ENCODE measurements around the gene HEG1. TPM values are rescaled to one million over a fixed set of nuclear protein-coding genes. Genes with fewer than 3 reads are reported as not detected.

HEG1 gene
- total RNA-seq, 4 donors from 2014 or later, result 95.2 to 238 (median 147) TPM

GRCh38 chr3:124934577-124934976, 121.2 kb downstream of the HEG1 start, which contains the start of gene MUC13:
TSS of gene MUC13 (minus strand) at chr3:124934751. CDS start at chr3:124934712, 39 bp downstream.
- ATAC-seq (ENCODE audit: low FRiP score) (no peak), DNase-seq (ENCODE audit: low spot score) (no peak)
- no peak for TF ChIP-seq CTCF (IDR thresholded peaks at IDR 0.05)

GRCh38 chr3:124928333-124929202, 127.2 kb downstream of the HEG1 start:
- peak; percentile 69 for ATAC-seq (ENCODE audit: low FRiP score)
- no peak for TF ChIP-seq CTCF (IDR thresholded peaks at IDR 0.05)
- peak; percentile 44 for DNase-seq (ENCODE audit: low spot score)

- ATAC-seq (ENCODE audit: low FRiP score), result no peak
- no peak for TF ChIP-seq CTCF (IDR thresholded peaks at IDR 0.05)
Observed at GRCh38 chr3:124927574-124928045, 128.2 kb downstream of the HEG1 start.

DNA sequence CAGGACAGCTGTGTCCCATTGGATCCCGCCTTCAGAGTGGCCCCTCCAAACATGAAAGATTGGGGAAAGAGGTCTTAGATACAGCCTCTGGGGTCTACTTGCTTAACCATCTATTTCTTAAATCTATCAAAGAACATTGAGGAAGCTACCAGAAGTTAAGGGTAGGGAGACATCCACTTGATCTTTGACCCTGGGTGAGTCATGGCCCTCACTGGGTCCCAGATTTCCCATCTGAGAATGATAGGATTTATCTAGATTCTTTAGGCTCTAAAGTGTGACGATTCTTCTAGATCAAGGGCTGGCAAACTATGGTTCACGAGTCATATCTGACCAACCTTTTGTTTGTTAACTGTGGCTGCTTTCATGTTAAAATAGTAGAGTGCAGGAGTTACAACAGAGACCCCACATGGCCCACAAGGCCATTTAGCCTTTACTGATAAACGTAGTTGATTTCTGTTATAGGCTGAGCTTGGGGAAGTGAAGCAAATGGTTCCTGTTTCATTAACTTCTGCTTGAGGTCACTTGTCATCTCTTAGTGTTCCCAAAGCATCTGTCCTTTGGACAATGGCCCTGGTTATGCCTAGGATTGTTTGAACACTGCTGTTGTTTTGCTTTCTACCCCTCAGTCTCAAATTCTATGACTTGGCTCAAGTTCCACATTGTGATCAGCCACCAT, 129.2 kb downstream of the HEG1 start:
- no peak for TF ChIP-seq CTCF (IDR thresholded peaks at IDR 0.05)
- DNase-seq (ENCODE audit: low spot score) (no peak), ATAC-seq (ENCODE audit: low FRiP score) (no peak)

More at GRCh38 chr3:124927574-124928045, 128.2 kb downstream of the HEG1 start:
- no peak for DNase-seq (ENCODE audit: low spot score)

DNA sequence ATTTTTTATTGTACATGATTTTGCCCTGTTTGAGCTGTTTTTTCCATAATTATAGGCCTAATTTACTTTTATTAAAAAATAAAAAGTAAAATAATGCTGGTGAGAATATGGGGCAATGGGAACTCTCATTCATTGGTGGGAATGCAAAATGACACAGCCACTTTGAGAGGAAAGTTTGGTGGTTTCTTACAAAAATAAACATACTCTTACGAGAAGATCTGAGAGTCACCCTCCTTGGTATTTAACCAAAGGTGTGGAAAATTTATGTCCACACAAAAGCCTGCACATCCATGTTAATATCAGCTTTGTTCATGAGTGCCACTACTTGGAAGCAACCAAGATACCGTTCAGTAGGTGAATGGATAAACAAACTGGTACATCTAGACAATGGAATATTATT, 131.1 kb downstream of the HEG1 start:
- no peak for ATAC-seq (ENCODE audit: low FRiP score)
- no peak for TF ChIP-seq CTCF (IDR thresholded peaks at IDR 0.05)
- DNase-seq (ENCODE audit: low spot score), result no peak

- ATAC-seq (ENCODE audit: low FRiP score) (no peak), DNase-seq (ENCODE audit: low spot score) (no peak)
- TF ChIP-seq CTCF (IDR thresholded peaks at IDR 0.05), result no peak
Observed at GRCh38 chr3:124923833-124924232, 132.0 kb downstream of the HEG1 start.
